ACC112 (cell line): Measurements from ENCODE around the gene TNKS1BP1.

ENCODE experiments used
- H2AFZ ChIP-seq: fragments of 200-600 bp; sonication (generic); one replicate; pipeline ENCODE4 v1.6.0; 2017; ENCODE audit warnings: antibody characterized with exemption, low read length; ENCODE audit not compliant: unreplicated experiment
- H3K27ac ChIP-seq: fragments of 200-600 bp; sonication (generic); 2 replicates; pipeline ENCODE4 v1.5.1; 2014; ENCODE audit warnings: low read depth, mild to moderate bottlenecking, antibody characterized with exemption, low read length, moderate library complexity
- H3K27me3 ChIP-seq: fragments of 200-600 bp; sonication (generic); 2 replicates; pipeline ENCODE4 v1.6.1; 2014; ENCODE audit warnings: mild to moderate bottlenecking, antibody characterized with exemption, low read length, moderate library complexity, mixed read lengths; ENCODE audit not compliant: insufficient read depth
- H3K36me3 ChIP-seq: fragments of 200-600 bp; sonication (generic); 2 replicates; pipeline ENCODE4 v1.6.1; 2016; ENCODE audit warnings: mild to moderate bottlenecking, antibody characterized with exemption, low read length, moderate library complexity, mixed read lengths; ENCODE audit not compliant: insufficient read depth
- H3K4me1 ChIP-seq: fragments of 200-600 bp; sonication (generic); one replicate; pipeline ENCODE4 v1.6.1; 2016; ENCODE audit warnings: low read length, mixed read lengths; ENCODE audit not compliant: insufficient read depth, unreplicated experiment, control insufficient read depth
- H3K4me3 ChIP-seq: fragments of 200-600 bp; sonication (generic); 2 replicates; pipeline ENCODE4 v1.5.1; 2014; ENCODE audit warnings: mild to moderate bottlenecking, low read depth, low read length
- H3K79me2 ChIP-seq: fragments of 200-600 bp; sonication (generic); one replicate; pipeline ENCODE4 v1.6.0; 2016; ENCODE audit warnings: low read length; ENCODE audit not compliant: control insufficient read depth, unreplicated experiment, insufficient read depth

Gene TNKS1BP1

DNA sequence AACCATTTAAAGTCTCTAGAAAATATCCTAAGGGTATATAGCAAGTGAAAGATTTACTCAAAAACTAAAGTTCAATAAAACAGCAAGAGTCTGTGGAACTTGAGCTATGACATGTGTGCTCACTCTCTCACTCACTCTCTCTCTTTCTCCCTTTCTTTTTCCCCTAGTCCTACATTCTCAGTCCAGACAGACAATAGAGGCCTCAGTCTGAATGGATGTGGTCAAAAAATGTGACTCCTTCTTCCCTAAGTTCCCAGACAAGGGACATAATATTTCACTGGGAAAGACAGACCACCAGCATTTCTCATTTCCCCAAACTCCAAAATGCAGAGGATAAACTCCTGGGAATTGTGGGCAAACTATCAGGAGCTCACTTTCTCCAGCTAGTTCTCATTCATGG is 70.1 kb downstream of the TNKS1BP1 start:
- Histone ChIP-seq H3K36me3 (no peaks in the 10 kb centered on the region), H3K27ac (no peak overlapping the region), H3K4me1 (peaks cover 6% of the 10 kb centered on the region), H3K4me3 (no peak overlapping the region), H2AFZ (no peak overlapping the region), H3K79me2 (no peaks in the 10 kb centered on the region), H3K27me3 (peaks cover 40% of the 10 kb centered on the region)

GRCh38 chr11:57251491-57252104 is 73.2 kb downstream of the TNKS1BP1 start:
- H3K36me3 ChIP-seq, result no peaks in the 10 kb centered on the region
- no peak overlapping the region for H3K27ac ChIP-seq
- H3K27me3 ChIP-seq, result peaks cover 40% of the 10 kb centered on the region
- H3K79me2 ChIP-seq, result no peaks in the 10 kb centered on the region
- no peak overlapping the region for H2AFZ ChIP-seq
- no peak overlapping the region for H3K4me3 ChIP-seq
- H3K4me1 ChIP-seq, result peaks cover 10% of the 10 kb centered on the region

DNA sequence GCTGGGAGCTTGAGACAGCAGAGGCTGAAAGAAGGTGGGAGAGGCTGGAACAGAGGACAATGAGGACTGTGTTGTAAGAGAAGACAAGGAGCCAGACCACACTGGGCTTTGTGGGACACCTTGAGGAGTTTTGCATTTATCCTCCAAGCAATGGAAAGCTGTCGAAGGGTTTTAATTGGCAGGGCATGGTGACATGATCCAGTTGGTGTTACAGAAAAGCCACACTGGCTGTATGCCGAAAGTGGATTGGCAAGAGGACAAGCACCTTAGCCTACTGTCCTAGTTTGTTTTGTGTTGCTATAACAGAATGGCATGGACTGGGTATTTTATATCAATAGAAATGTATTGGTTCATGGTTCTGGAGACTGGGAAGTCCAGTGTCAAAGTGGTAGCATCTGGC is 73.7 kb downstream of the TNKS1BP1 start:
- Histone ChIP-seq H3K27ac (no peak overlapping the region), H3K4me3 (no peak overlapping the region), H2AFZ (no peak overlapping the region), H3K27me3 (peaks cover 40% of the 10 kb centered on the region), H3K4me1 (peaks cover 10% of the 10 kb centered on the region), H3K79me2 (no peaks in the 10 kb centered on the region), H3K36me3 (no peaks in the 10 kb centered on the region)
